Activated CD4-positive, alpha-beta T cell treated with anti-CD3 and anti-CD28 coated beads for 4 hours (primary cell): ENCODE results near the gene LPO.

Source experiments
- DNase-seq, 2 donors: peaks; one replicate each; pipeline ENCODE4 v3.0.0-alpha.2; 2020

The LPO gene

GRCh38 chr17:58238147-58238634 is at the start of gene LPO:
TSS of gene LPO (plus strand) at chr17:58238584. CDS start at chr17:58242980, 4,396 bp downstream.
- DNase-seq = no peak

GRCh38 chr17:58189436-58190146 is 48.8 kb upstream of the LPO start:
- DNase-seq = no peak

- no peak for DNase-seq
Measured at GRCh38 chr17:58191241-58191896, 47.0 kb upstream of the LPO start.

GRCh38 chr17:58192612-58193011 is 45.8 kb upstream of the LPO start, which contains the start of gene EPX:
TSS of gene EPX (plus strand) at chr17:58192726. CDS start at chr17:58192847, 121 bp downstream.
- no peak for DNase-seq

GRCh38 chr17:58193641-58194255 is 44.6 kb upstream of the LPO start:
- no peak for DNase-seq

- no peak for DNase-seq
Measured at GRCh38 chr17:58195518-58196123, 42.8 kb upstream of the LPO start.

- no peak for DNase-seq
Measured at GRCh38 chr17:58196610-58197009, 41.8 kb upstream of the LPO start.

- DNase-seq = peak; percentile 42 to 46
Measured at GRCh38 chr17:58200024-58200633, 38.3 kb upstream of the LPO start.

- DNase-seq = no peak
Measured at GRCh38 chr17:58202859-58203258, 35.5 kb upstream of the LPO start.

GRCh38 chr17:58204796-58205195 is 33.6 kb upstream of the LPO start:
- DNase-seq = no peak

GRCh38 chr17:58205936-58206335 is 32.4 kb upstream of the LPO start:
- DNase-seq = no peak

- no peak for DNase-seq
Measured at GRCh38 chr17:58207451-58207850, 30.9 kb upstream of the LPO start.

GRCh38 chr17:58208344-58208743 is 30.0 kb upstream of the LPO start:
- DNase-seq = no peak

- DNase-seq = no peak
Measured at GRCh38 chr17:58210922-58211321, 27.5 kb upstream of the LPO start.

- no peak for DNase-seq
Measured at GRCh38 chr17:58215685-58216084, 22.7 kb upstream of the LPO start.

- DNase-seq = no peak
Measured at GRCh38 chr17:58217766-58218165, 20.6 kb upstream of the LPO start.

GRCh38 chr17:58219007-58219788 is 19.2 kb upstream of the LPO start, which contains the start of gene MKS1:
TSS of gene MKS1 (minus strand) at chr17:58219255. CDS start at chr17:58219230, 25 bp downstream.
- peak; percentile 91 for DNase-seq

GRCh38 chr17:58219789-58220183 is 18.6 kb upstream of the LPO start:
- DNase-seq = no peak

GRCh38 chr17:58224315-58224714 is 14.1 kb upstream of the LPO start:
- no peak for DNase-seq

GRCh38 chr17:58227733-58228132 is 10.7 kb upstream of the LPO start:
- DNase-seq = no peak

- DNase-seq = no peak
Measured at GRCh38 chr17:58228679-58229078, 9.7 kb upstream of the LPO start.

- no peak for DNase-seq
Measured at GRCh38 chr17:58229384-58229783, 9.0 kb upstream of the LPO start.
